ENCODE data around the gene TEX19.
"Not testable (repeated sequence)": the region's sequence is repeated elsewhere in the genome, so short reads cannot be mapped to it uniquely, and the experiment has no call there.

TEX19 gene

GRCh38 chr17:82356845-82357355 is 2.1 kb upstream of the TEX19 start (continued):
- TF ChIP-seq TSHZ2 (CRISPR knock-in tag; IDR thresholded peaks at IDR 0.05) (no peak), SNAI2 (CRISPR knock-in tag; IDR thresholded peaks at IDR 0.05) (no peak)

- TF ChIP-seq BACH2 (CRISPR knock-in tag; IDR thresholded peaks at IDR 0.05; ENCODE audit: borderline replicate concordance) (no peak), OSR1 (CRISPR knock-in tag; IDR thresholded peaks at IDR 0.05) (no peak), TOX (CRISPR knock-in tag; IDR thresholded peaks at IDR 0.05; ENCODE audit: borderline replicate concordance) (no peak), POU6F1 (CRISPR knock-in tag; IDR thresholded peaks at IDR 0.05; ENCODE audit: borderline replicate concordance, low read depth) (no peak), TCF4 (CRISPR knock-in tag; IDR thresholded peaks at IDR 0.05; ENCODE audit: borderline replicate concordance) (no peak), RARB (CRISPR knock-in tag; IDR thresholded peaks at IDR 0.05) (no peak), PPARA (CRISPR knock-in tag; IDR thresholded peaks at IDR 0.05; ENCODE audit: borderline replicate concordance) (no peak), ZFP3 (CRISPR knock-in tag; IDR thresholded peaks at IDR 0.05) (no peak), ISL1 (CRISPR knock-in tag; IDR thresholded peaks at IDR 0.05) (no peak), SNAI2 (CRISPR knock-in tag; IDR thresholded peaks at IDR 0.05) (no peak), CSRNP3 (CRISPR knock-in tag; IDR thresholded peaks at IDR 0.05) (no peak), ZC3H10 (CRISPR knock-in tag; IDR thresholded peaks at IDR 0.05) (no peak), ARNTL (CRISPR knock-in tag; IDR thresholded peaks at IDR 0.05; ENCODE audit: borderline replicate concordance, low read depth) (no peak), ESRRG (CRISPR knock-in tag; IDR thresholded peaks at IDR 0.05) (no peak), ZNF8 (CRISPR knock-in tag; IDR thresholded peaks at IDR 0.05) (no peak), ZNF565 (CRISPR knock-in tag; conservative IDR thresholded peaks at IDR 0.05; ENCODE audit: low read depth) (no peak), GLIS3 (CRISPR knock-in tag; IDR thresholded peaks at IDR 0.05) (no peak), ZFP30 (CRISPR knock-in tag; IDR thresholded peaks at IDR 0.05) (no peak), CREB5 (CRISPR knock-in tag; IDR thresholded peaks at IDR 0.05; ENCODE audit: low read depth) (no peak), ZNF70 (CRISPR knock-in tag; IDR thresholded peaks at IDR 0.05) (no peak)
- ATAC-seq: no peak
These were observed 1.7 kb upstream of the TEX19 start for GRCh38 chr17:82357394-82357793.

GRCh38 chr17:82359451-82360074 is 516 bp downstream of the TEX19 start:
- not testable (repeated sequence) for ATAC-seq

GRCh38 chr17:82361885-82362633 is 3.0 kb downstream of the TEX19 start:
- ATAC-seq: no peak; the same call in 1 of the 3 replicates
- TF ChIP-seq ZNF70 (CRISPR knock-in tag; IDR thresholded peaks at IDR 0.05) (no peak), ZFP3 (CRISPR knock-in tag; IDR thresholded peaks at IDR 0.05) (no peak), TOX (CRISPR knock-in tag; IDR thresholded peaks at IDR 0.05; ENCODE audit: borderline replicate concordance) (no peak), SNAI2 (CRISPR knock-in tag; IDR thresholded peaks at IDR 0.05) (no peak), ZFP30 (CRISPR knock-in tag; IDR thresholded peaks at IDR 0.05) (no peak), ZNF565 (CRISPR knock-in tag; conservative IDR thresholded peaks at IDR 0.05; ENCODE audit: low read depth) (no peak), ZC3H10 (CRISPR knock-in tag; IDR thresholded peaks at IDR 0.05) (no peak), OSR1 (CRISPR knock-in tag; IDR thresholded peaks at IDR 0.05) (no peak), CSRNP3 (CRISPR knock-in tag; IDR thresholded peaks at IDR 0.05) (no peak), ZNF8 (CRISPR knock-in tag; IDR thresholded peaks at IDR 0.05) (no peak), ESRRG (CRISPR knock-in tag; IDR thresholded peaks at IDR 0.05) (no peak), PATZ1 (CRISPR knock-in tag; IDR thresholded peaks at IDR 0.05; ENCODE audit: borderline replicate concordance) (no peak), RARB (CRISPR knock-in tag; IDR thresholded peaks at IDR 0.05) (no peak), ISL1 (CRISPR knock-in tag; IDR thresholded peaks at IDR 0.05) (no peak)

Measured in SK-N-SH treated with all-trans-retinoic acid at 6 μM for 48 hours (cell line).